ENCODE results near the gene FSTL5.

Gene FSTL5

DNA sequence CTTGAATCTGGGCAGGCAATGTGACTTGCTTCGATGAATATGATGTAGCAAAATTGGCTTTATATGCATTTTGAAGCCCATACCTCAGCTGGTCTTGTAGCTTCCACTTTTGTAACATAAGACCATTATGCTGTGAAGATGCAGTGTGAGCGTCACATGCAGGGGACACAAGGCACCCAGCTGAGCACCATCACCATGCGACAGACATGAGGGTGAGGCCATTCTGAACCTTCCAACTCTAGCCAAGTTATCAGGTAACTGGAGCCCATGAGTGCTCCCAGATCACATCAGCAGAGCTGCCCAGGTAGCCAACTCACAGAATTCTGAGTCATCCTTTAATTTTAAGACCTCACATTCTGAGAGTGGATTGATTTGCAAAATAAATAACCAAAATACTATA is 705.9 kb downstream of the FSTL5 start:
- no peak for DNase-seq

DNA sequence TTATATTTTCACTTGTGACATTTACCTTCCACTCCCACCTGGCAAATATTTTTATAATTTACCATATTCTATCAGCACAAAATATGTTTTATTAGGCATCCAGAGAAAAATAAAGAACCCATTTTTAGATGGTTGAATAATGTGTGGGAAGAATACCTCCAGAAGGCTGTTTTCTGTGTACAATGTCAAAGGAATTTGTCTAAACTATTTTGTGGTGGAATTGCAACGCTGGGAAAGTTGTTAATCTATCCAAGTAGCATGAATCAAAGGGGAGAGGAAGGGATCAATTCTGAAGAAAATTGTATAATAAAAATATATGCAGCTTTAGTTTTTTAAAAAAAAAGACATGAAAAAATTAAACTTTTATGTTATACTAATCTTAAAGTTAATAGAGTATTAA is 706.5 kb downstream of the FSTL5 start:
- DNase-seq, result no peak

DNA sequence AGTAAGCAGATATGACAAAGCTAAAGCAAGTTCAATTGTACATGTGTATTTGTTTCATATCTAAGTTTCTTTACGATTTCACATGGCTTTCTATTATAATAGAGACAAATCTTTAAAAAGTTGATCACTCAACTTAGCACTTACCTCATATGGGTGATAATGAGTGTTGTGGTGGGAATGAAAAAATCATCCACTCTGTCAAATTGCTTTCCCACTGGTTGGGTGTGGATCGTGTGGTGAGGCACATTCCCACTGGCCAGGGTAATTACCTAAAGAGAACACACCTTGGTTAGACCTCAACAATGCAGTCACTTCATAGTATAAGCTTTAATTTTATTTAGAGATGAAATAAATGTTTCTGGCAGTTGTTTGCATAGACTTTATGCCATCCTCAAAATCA is 708.9 kb downstream of the FSTL5 start:
- no peak for DNase-seq

DNA sequence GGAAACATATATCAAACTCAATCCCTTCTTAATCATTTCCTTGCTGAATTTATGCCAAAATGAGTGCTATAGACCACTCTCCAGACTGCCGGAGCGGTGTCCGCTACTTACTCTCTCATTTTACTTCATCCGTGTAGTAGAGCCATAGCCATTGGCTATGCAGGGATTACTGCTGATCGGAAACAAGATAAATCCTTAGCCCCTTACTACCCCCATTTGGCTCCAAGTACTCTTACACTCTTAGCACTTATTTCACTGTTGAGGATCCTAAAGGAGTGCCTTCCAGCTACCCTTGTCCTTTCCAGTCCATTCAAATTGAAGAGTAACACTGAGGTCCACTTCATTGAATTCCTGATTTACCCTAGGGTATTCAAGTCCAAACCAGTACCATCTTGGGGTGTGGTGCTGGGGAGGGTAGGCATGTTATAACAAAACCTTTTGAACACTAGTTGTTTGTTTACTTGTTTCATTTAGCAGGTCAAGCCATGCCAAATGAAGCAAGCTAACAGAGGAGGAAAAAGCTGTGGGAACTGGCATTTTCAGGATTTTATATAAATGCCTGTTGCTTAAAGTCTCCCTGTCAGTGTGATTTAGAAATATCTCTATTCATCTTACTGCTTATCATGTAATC is 715.1 kb downstream of the FSTL5 start:
- no peak for DNase-seq

DNA sequence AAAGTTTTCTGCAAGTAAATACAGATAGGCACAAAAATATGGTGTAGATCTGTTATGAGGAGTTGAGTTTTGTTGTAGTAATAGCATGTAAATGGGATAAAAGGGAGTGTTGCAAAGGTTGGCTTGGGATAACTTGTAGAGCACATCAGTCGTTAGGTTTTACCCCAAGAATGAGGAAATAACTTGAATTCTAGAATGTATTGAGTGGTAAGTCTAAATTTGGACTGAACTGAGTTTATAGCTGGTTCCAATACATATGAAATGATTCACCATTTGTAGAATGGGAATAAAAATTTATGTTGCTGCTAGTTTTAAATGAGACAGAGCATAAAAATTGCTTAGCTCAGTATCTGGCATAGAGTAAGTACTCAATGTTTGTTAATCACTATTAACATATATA is 719.2 kb downstream of the FSTL5 start:
- no peak for DNase-seq

DNA sequence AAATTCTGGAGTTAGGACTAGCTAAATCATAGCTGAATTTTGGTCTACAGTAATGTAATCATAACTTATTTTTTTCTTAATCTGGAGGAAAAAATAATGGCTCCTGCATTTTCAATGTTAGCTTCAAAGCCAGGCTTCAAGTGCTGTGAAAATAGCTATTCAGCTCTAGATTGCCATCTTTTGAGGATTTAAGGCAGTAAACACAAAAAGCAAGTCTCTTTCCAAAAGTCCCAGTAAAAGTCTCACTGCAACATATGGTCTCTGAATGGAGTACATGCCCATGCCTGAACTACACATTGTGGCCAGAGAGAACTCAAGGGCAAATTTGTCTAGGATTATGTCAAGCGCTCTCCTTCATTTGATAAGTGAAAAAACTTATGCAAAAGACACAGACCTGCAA is 720.9 kb downstream of the FSTL5 start:
- DNase-seq, result no peak

DNA sequence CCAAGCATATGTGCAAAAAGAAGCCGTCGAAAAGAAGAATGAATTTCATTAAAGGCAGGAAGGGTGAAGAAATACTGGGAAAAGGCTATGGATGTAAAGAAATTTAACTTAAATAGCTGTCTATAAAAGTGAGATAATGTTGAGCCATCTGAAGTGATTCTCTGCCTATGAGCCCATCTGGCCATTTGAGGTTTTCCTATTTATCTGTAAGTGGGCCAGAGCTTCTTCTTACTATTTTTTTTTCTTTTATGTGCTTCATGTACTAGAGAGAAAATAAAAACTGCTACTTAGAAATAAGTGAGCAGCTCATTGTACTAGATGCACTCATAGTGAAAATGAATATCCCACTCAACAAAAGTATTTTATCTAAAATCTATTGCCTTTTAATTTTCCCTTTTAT is 725.7 kb downstream of the FSTL5 start:
- no peak for DNase-seq

DNA sequence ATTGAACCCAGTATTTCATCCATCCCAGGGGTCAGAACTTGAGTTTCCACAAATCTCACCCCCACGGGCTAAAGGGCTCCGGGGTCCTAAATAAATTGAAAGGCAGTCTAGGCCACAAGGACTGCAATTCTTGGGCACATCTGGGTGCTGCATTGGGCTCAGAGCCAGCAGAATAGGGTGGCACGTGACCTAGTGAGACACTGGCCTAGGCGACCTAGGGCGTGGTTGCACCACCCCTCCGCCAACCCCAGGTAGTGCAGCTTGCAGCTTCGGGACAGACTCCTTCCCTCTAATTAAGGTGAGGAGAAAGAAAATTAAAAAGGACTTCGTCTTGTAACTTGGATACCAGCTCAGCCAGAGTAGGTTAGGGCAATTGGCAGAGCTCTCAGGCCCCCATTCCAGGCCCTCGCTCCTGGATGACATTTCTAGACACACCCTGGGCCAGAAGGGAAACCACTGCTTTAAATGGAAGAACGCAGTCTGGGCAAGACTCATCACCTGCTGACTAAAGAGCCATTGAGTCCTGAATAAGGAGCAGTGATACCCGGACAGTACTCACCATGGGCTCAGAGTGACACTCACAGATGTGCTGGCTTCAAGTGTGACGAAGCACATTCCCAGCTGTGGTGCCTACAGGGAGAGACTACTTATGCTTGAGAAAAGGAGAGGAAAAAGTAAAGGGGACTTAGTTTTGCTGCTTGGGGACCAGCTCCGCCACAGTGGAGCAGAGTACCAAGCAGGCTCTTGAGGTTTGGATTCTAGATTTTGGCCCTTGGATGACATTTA is 735.4 kb downstream of the FSTL5 start:
- DNase-seq, result no peak

DNA sequence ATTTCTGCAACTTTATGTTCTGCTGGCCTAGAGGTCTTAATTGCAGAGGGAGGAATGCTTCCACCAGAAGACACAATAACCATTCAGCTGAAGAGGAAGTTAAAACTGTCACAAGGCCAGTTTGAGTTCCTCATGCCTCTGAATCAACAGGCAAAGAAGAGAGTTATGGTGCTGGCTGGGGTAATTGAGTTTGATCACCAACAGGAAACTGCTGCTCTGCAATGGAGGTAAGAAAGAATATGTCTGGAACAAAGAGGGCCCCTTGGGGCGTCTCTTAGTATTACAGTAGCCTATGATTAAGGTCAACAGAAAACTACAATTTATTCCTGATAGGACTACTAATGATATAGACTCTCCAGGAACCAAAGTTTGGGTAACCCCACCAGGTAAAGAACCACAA is 744.0 kb downstream of the FSTL5 start:
- DNase-seq, result no peak

DNA sequence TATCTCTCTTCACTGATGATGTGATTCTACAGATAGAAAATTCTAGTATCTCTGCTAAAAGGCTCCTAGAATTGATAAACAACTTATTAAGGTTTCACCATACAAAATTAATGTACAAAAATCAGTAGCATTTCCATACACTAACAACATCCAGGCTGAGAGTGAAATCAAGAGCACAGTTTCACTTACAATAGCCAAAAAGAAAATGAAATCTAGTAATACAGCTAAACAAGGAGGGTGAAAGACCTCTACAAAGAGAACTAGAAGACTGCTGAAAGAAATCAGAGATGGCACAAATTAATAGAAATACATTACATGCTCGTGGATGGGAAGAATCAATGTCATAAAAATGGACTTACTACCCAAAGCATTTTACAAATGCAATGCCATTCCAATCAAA is 751.9 kb downstream of the FSTL5 start:
- no peak for DNase-seq

DNA sequence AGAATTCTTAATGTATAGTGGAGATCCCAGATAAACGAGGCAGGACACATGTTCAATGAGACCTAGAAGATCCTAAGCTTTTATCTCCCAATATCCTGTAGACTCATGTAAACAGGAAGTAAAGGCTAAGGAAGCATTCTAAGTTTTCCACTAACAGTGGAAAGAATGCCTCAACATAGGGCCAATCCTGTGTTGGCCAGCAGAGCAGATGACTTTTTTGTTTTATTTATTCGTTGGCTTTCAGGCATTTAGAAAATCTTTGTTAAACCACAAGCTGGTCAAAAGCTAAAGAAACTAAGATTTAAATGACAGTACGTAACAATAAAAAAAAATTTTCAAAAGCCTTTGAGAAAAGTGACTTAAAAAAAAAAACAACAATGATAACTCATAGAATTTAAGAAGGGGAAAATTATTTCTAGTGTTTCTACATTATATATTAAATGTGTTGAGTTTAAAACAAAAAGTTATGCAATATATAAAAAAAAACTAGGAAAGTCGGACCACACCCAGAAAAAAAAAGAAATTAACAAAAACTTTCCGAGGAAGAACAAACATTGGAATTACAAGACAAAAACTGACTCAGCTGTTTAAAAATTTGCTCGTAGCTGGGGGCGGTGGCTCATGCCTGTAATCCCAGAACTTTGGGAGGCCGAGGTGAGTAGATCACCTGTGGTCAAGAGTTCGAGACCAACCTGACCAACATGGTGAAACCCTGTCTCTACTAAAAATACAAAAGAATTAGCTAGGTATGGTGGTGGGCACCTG is 759.3 kb downstream of the FSTL5 start:
- no peak for DNase-seq

DNA sequence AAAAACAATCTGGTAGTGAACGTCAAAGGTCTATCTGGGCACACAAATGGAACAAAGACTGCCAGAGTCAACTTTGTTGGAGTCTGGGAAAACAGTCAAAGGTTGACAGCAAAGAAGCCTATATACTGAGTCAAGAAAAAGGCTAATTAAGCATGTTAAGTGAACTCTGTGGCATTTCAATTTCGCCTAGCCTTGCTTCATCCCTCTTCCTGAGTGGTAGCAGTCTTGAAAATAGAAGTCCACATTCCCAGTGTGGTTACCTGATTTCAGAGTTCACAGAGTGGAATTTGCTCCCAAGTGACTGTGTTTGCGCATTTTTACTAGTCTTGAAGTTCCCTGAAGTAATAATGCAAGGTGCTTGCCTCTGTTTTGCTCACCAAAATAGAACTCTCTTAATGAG is 760.0 kb downstream of the FSTL5 start:
- DNase-seq, result no peak

DNA sequence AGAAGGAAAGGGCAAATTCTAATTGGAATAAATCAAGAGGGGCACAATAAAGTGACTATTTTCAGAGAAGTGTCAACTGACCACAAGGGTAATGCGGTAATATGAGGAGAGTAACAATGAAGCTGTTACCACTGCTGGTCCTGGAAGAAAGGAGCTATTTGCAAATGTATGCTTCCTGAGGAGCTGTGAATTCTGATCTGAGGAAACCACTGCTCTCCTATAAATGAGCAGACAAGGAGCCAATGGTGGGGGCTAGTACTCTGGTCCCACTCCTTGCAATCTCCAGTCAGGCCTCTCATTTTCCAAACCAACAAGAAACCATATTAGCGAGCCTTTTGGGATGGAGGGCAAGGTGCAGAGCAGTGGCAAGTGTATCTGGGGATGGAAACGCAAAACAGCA is 770.2 kb downstream of the FSTL5 start:
- no peak for DNase-seq

DNA sequence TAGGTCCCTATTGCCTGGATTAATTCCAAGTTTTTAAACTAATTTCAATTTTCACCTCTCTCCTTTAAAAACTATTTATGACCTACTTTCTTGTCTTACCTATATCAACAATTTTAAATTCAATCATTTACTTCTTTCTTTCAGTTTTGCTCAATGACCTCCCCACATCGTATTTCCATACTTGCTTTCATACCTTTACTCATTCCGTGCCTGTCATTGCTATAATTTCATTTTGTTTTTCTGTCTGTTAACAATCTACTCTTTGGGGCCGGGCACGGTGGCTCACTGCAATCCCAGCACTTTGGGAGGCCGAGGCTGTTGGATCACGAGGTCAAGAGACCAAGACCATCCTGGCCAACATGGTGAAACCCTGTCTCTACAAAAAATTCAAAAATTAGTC is 781.1 kb downstream of the FSTL5 start:
- DNase-seq, result no peak

DNA sequence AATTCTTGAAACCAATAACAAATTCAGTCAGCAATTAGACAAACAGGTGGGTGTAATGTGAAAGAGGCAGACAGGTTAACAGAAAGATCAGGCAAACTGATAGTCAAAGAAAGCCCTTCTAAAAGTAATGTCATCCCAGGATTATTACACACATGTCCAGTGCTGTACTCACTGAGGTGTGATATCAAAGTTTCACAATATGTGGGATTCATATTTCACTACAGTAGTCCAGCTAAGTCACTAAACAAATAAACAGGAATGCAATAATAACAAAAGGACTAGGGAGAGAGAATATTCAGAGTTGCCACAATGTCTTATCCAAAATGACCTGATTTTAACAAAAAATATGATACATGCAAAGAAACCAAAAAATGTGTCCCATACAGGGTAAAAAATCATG is 787.5 kb downstream of the FSTL5 start:
- DNase-seq, result no peak

DNA sequence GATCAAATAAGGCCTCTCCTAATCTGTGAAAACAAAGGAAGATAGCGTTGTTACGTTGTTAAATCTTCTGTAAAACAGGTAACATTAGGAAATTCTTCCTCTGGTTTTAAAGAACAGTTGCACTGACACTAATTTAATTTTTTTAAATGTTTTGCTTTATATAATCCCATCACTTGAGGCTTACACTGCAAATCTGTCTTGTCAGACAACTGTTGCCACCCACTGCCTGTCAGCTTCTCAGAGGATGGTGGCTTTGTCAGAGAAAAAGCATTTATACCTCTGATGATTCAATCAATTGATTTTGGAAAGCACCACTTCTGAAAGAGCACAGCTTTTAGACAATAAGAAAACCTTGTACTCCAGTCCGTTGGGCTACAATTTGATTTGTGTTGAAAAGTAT is 799.1 kb downstream of the FSTL5 start:
- DNase-seq, result peak in 2 of 56 donors; percentile 1

DNA sequence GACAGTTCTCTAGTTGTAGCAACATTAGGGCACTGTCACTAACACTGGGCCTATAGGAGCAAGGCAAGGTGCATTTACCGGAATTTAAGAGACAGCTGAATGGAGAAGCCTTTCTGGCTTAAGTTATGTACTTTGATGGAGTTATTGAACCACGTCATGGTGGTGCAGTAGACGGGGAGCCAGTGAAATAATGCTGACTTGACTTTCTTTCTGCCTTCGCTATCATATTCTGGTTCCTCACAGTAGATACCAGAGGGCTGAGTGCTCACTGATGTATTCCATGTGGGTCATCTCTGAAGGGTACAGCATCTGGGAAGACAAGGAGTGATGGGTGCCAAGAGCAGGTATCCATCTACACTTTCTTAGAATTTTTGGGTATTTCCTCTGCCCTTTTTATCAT is 802.8 kb downstream of the FSTL5 start:
- DNase-seq, result no peak

DNA sequence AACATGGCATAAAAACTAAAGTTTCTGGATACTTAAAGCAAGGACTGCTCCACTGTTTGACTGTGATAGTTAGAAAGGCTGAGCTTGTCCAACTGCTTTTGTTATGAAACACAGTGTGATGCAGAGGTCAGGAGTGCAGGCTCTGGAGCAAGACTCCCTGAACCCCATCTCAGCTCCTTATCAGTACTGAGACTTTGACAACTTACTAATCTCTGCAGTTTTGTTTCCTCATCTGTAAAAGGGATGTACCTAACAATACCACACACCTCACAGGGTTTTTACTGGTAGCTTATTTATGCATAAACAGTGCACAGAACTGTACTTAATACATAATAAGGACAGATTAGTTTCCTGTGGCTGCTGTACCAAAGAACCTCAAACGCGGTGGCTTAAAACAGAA is 804.3 kb downstream of the FSTL5 start:
- no peak for DNase-seq

DNA sequence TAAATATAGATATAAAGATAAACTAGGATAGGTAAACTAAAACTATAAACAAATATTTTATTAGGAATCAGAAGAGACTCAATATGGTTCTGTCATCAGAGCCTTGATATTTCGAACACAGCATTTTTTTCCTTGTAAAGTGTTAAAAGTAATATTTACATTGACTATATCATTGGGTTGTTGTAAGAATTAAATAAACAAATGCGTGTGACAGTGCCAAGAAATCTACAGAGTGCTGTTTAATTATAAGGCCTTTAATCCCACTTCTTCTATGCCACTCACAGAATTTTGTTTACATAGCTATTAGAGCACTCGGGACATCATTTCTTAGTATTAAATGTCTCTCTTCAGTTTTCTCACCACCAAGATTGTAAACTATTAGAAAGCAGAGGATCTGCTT is 807.4 kb downstream of the FSTL5 start:
- no peak for DNase-seq

DNA sequence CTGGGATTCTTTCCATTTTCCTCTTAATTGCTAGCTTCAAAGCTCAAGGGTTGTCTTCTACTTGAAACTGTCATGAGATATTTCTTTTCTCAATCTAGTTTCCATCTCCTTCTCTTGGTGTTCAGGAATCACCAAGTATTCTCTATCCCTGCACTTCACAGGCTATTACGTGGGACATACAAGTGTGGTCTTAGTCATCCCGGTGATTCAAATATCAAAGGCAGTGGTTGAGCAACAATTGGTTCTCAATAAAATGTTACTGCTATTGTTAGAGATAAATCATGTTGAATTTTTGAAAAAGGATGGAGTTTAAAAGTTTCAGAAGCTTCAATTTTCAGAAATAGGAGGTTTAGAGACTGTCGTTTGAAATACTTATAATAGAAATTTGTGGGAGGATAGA is 812.9 kb downstream of the FSTL5 start:
- DNase-seq, result no peak

DNA sequence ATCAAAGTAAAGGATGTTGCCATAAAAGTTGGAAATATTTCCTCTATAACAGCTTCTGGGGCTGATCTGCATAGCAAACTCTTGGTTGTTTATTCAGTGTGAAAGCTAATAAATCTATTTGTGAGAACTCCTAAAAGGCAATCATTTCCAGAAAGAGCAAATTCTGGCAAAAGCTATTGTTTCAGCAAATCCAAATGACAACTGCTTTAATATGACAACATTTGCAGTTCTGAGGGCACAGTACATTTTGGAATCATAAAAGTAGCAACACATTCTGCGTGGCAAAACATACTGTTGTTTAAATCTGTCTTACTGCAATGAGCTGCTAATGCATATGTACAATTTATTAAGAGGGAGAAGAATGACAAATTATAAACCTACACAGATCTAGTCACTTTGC is 818.1 kb downstream of the FSTL5 start:
- no peak for DNase-seq

DNA sequence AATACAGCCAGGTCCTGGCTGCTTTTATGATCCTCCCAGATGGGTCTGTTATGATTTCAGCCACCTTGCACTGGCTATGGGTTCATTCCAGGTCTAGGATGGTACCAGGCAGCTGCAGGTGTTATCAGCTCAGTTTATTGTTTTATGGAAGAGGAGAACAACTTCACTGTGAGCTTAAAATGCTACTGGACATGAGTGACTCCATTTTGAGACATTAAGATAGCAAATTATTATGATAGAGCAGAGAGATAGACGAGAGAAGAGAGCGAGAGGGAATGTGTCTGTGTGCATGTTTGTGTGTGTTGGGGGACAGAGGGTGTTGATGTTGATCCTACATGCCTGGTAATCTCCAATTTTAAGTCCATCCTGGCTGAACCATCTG is 820.2 kb downstream of the FSTL5 start:
- no peak for DNase-seq
